Neural crest cell (in vitro differentiated cells): ENCODE data around the gene SIRPD. TPM values are rescaled to one million over a fixed set of nuclear protein-coding genes. Genes with fewer than 3 reads are reported as not detected.

ENCODE experiments used
- DNase-seq: peaks from one replicate; pipeline ENCODE4 v3.0.0; 2021; ENCODE audit warnings: low read depth, mixed read lengths, low spot score
- H3K27ac Mint-ChIP-seq: one replicate; pipeline ENCODE4 v1.8.0; 2021; ENCODE audit warnings: mild to moderate bottlenecking, mixed read lengths; ENCODE audit not compliant: unreplicated experiment
- H3K27me3 Mint-ChIP-seq: 2 replicates; pipeline ENCODE4 v1.8.0; 2021; ENCODE audit warnings: low read depth, mild to moderate bottlenecking, mixed read lengths
- H3K36me3 Mint-ChIP-seq: 2 replicates; pipeline ENCODE4 v1.8.0; 2021; ENCODE audit warnings: low read depth, mild to moderate bottlenecking, mixed read lengths
- H3K4me1 Mint-ChIP-seq: 2 replicates; pipeline ENCODE4 v1.8.0; 2021; ENCODE audit warnings: mixed read lengths
- H3K4me3 Mint-ChIP-seq: one replicate; pipeline ENCODE4 v1.8.0; 2021; ENCODE audit warnings: mild to moderate bottlenecking, mixed read lengths
- H3K9me3 Mint-ChIP-seq: 2 replicates; pipeline ENCODE4 v1.8.0; 2021; ENCODE audit warnings: mixed read lengths
- CTCF ChIP-seq: fragments of 200-600 bp; sonication (generic); conservative IDR thresholded peaks from 2 replicates; pipeline ENCODE4 v1.5.0; 2021; ENCODE audit warnings: antibody characterized with exemption, mild to moderate bottlenecking
- total RNA-seq: library from RNA; stranded (reverse); gene quantifications from 2 replicates; pipeline ENCODE4 v1.2.1, GENCODE V29; 2021

SIRPD gene
- total RNA-seq, 1 donor from 2014 or later: not detected

GRCh38 chr20:1528811-1529210 lies 28.7 kb downstream of the SIRPD start:
- no peaks in the 10 kb centered on the region for H3K36me3 Mint-ChIP-seq
- TF ChIP-seq CTCF: no peak

GRCh38 chr20:1527923-1528322 lies 29.6 kb downstream of the SIRPD start:
- H3K9me3 Mint-ChIP-seq: peaks cover 4% of the 10 kb centered on the region
- H3K27me3 Mint-ChIP-seq: peaks cover 9% of the 10 kb centered on the region
- DNase-seq: no peak
- no peaks in the 10 kb centered on the region for H3K36me3 Mint-ChIP-seq
- no peak overlapping the region for H3K4me3 Mint-ChIP-seq
- no peak overlapping the region for H3K27ac Mint-ChIP-seq
- no peaks in the 10 kb centered on the region for H3K4me1 Mint-ChIP-seq
- TF ChIP-seq CTCF: no peak

More at GRCh38 chr20:1528811-1529210, 28.7 kb downstream of the SIRPD start:
- Mint-ChIP-seq H3K9me3 (peaks cover 4% of the 10 kb centered on the region), H3K4me1 (no peaks in the 10 kb centered on the region), H3K4me3 (no peak overlapping the region), H3K27me3 (peaks cover 5% of the 10 kb centered on the region), H3K27ac (no peak overlapping the region)
- no peak for DNase-seq

GRCh38 chr20:1526896-1527295 lies 30.6 kb downstream of the SIRPD start:
- H3K9me3 Mint-ChIP-seq: peaks cover 4% of the 10 kb centered on the region
- H3K27ac Mint-ChIP-seq: no peak overlapping the region
- H3K4me3 Mint-ChIP-seq: no peak overlapping the region
- H3K36me3 Mint-ChIP-seq: no peaks in the 10 kb centered on the region
- peaks cover 14% of the 10 kb centered on the region for H3K27me3 Mint-ChIP-seq
- DNase-seq: no peak
- TF ChIP-seq CTCF: no peak
- H3K4me1 Mint-ChIP-seq: no peaks in the 10 kb centered on the region

GRCh38 chr20:1526310-1526709 lies 31.2 kb downstream of the SIRPD start:
- Mint-ChIP-seq H3K27me3 (peaks cover 20% of the 10 kb centered on the region), H3K27ac (no peak overlapping the region), H3K4me3 (no peak overlapping the region), H3K36me3 (no peaks in the 10 kb centered on the region), H3K9me3 (peaks cover 4% of the 10 kb centered on the region), H3K4me1 (no peaks in the 10 kb centered on the region)
- TF ChIP-seq CTCF: no peak
- DNase-seq: no peak

- Mint-ChIP-seq H3K9me3 (peaks cover 6% of the 10 kb centered on the region), H3K4me3 (no peak overlapping the region), H3K27me3 (peaks cover 32% of the 10 kb centered on the region), H3K27ac (no peak overlapping the region), H3K4me1 (no peaks in the 10 kb centered on the region), H3K36me3 (no peaks in the 10 kb centered on the region)
- DNase-seq: no peak
- no peak for TF ChIP-seq CTCF
Observed at GRCh38 chr20:1524004-1524403, 33.5 kb downstream of the SIRPD start.

GRCh38 chr20:1517010-1517409 lies 40.5 kb downstream of the SIRPD start:
- Mint-ChIP-seq H3K36me3 (no peaks in the 10 kb centered on the region), H3K4me3 (no peak overlapping the region), H3K4me1 (no peaks in the 10 kb centered on the region), H3K27ac (no peak overlapping the region), H3K9me3 (peaks cover 5% of the 10 kb centered on the region), H3K27me3 (peaks cover 52% of the 10 kb centered on the region)
- TF ChIP-seq CTCF: no peak
- no peak for DNase-seq
